GM21515 (cell line): Measurements from ENCODE around the gene CCDC32.
"Not testable (repeated sequence)": the region's sequence is repeated elsewhere in the genome, so short reads cannot be mapped to it uniquely, and the experiment has no call there.

Experiments used
- ATAC-seq: cut with Tn5 transposase; IDR thresholded peaks from one replicate; pipeline ENCODE4 v1.9.1; 2021; ENCODE audit not compliant: unreplicated experiment

Gene CCDC32

GRCh38 chr15:40564591-40565332, at the start of gene CCDC32:
TSS of gene CCDC32 (minus strand) at chr15:40565042. CDS start at chr15:40563015, 2,027 bp downstream.
- peak; percentile 94 for ATAC-seq

DNA sequence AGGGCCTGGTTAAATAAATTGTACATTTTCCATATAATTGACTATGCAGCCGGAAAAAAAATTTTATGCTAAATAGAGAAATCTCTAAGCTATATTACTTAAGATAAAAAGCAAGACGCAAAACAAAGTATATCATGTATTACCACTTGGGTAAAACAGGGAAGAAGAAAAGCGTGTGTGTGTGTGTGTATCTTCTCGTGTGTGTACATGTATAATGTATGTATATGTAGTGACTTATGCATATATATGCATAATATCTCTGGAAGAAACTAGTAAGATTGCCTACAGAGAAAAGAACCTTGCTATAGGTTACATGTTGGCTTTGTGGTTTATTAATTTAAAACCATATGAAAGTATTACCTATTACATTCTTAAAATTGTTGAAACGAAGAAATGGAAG, 48.2 kb upstream of the CCDC32 start:
- no peak for ATAC-seq

DNA sequence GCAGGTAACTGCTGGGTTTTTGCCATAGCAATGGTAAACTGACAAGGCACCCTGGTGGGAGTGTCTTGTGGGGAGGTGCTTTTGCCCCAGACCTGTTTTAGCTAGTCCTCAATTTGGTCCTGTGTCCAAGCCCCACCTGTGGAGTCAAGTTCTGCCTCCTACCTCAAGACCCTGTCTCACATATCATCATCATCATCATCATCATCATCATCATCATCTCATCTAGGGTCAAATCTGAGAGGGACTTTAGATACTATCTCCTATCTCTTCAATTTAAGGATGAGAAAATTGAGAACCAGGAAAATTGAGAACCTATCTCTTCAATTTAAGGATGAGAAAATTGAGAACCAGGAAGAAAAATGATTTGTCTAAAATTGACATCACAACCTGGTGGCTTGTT, 39.1 kb upstream of the CCDC32 start:
- ATAC-seq = no peak

GRCh38 chr15:40600956-40601355, 36.1 kb upstream of the CCDC32 start:
- no peak for ATAC-seq

GRCh38 chr15:40598672-40599071, 33.8 kb upstream of the CCDC32 start:
- no peak for ATAC-seq

- ATAC-seq = no peak
Observed at GRCh38 chr15:40598126-40598525, 33.3 kb upstream of the CCDC32 start.

GRCh38 chr15:40597024-40597423, 32.2 kb upstream of the CCDC32 start:
- no peak for ATAC-seq

DNA sequence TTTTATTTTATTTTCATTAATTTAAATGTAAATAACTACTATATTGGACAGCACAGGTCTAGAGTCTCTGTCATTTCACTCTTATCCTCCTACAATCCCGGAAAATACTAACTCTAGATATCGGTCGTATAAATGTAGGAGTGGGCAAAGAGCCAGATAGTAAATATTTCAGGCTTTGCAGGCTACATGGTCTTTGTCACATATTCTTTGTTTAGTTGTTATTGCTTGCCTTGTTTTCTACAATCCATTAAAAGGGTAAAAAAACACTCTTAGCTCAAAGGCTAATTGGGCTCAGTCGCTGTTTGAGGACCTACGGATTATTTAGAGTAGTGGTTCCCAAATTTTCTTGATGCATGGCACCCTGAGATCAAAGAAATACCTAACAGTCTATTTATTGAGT, 30.9 kb upstream of the CCDC32 start:
- no peak for ATAC-seq

DNA sequence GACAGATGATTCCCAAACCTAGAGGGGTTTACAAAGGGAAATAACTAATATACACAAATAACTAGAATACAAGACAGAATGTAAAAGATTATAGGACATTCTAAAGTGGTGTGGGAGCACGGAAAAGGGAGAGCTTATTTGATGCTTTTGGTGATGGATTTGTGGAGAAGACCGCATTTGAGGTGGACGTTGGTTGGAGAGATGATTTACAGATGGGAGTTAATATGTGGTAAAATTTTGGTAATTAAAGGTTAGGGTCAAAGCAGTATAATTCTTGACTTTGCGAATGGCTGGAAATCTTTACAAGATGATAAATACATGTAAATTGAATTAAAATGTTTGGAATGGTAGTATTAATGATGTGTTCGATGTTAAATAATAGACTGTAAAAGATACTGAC, 30.4 kb upstream of the CCDC32 start:
- no peak for ATAC-seq

GRCh38 chr15:40594429-40594836, 29.6 kb upstream of the CCDC32 start:
- peak; percentile 43 for ATAC-seq

GRCh38 chr15:40593588-40594428, 29.0 kb upstream of the CCDC32 start, which contains the start of gene KNL1:
TSS of gene KNL1 (plus strand) at chr15:40594249. CDS start at chr15:40602932, 8,683 bp downstream.
- ATAC-seq = peak; percentile 62

DNA sequence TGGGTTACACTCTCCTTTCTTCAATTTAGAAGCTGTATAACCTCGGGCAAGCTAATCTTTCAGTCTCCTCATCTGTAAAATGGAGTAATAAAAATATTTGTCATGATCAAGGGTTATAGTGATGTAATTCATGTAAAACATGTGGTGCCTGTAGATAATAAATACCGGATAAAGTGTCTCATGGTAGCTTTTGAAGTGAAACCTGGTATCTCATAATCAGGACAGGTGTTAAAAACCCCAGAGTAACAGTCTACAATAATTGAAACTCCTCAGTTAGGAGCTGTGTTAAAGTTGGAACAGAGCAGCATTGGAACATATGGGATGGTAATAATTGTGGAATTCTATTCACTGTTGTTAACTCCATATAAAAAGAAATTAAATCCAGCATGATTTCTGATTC, 28.3 kb upstream of the CCDC32 start:
- ATAC-seq = no peak

DNA sequence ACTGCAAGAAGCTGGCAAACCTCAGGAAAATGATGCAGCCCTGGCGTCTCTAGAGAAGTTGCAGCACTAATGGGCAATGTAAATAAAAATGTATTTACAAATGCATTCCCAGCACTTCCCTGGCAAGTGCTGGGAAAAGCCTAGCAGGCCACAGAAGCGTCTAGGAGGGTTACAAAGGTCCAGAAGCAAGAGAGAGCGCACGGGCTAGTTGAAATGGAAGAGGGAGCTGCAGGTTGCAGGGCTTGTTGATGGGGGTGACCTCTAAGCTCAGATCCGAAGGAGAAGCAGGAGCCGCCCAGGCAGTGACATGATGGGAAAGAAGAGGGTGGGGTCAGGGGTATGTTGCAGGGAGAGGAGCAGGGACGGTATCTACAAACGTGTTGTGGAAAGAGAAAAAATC, 26.5 kb upstream of the CCDC32 start:
- no peak for ATAC-seq

DNA sequence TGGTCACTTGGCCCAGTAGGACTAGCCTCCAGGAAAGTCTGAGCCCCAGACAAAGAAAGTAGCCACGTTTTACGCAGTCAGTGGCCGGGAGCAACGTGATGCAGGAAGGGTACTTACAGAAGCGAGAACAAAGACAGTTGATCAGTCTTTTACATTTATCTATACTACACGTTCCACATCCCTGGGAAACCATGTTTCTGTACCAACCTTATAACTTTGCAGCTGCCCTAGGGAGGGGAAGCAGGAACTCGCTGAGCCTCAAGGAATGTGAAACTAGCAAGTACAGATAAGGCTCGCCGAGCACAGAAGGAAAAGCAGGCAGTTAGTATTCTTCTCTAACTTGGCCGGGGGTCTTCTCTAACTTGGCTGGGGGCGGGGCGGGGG, 25.8 kb upstream of the CCDC32 start:
- ATAC-seq = no peak

DNA sequence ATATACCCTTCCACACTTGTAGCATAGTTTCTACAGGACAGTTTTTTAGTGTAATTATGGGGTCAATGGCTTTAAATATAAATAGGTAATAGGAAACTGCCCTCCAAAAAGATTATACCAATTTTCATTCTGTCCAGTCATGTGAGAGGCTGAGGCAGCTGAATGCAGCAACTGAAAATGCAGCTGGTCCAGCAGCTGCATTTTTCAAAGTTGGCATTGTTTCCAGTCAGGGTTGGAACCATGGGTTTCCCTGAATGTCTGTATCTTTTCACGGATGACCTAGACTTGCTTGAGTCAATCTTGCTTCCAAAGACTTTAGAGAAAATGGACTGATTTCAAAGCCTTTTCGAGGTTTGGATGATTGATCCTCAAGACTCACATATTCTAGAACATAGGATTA, 19.3 kb upstream of the CCDC32 start:
- ATAC-seq = no peak

- no peak for ATAC-seq
Observed at GRCh38 chr15:40582726-40583246, 17.9 kb upstream of the CCDC32 start.

DNA sequence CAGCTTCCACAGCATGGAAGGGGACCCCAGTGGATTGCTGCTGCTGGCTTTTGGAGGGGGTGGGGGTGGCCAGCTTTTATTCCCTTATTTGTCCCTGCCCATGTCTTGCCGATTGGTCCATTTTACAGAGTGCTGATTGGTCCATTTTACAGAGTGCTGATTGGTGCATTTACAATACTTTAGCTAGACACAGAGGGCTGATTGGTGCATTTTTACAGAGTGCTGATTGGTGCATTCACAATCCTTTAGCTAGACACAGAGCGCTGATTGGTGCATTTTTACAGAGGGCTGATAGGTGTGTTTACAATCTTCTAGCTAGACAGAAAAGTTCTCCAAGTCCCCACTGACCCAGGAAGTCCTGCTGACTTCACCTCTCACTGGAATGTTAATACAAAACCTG, 17.0 kb upstream of the CCDC32 start:
- ATAC-seq = not testable (repeated sequence)

GRCh38 chr15:40578892-40579291, 14.1 kb upstream of the CCDC32 start:
- no peak for ATAC-seq

DNA sequence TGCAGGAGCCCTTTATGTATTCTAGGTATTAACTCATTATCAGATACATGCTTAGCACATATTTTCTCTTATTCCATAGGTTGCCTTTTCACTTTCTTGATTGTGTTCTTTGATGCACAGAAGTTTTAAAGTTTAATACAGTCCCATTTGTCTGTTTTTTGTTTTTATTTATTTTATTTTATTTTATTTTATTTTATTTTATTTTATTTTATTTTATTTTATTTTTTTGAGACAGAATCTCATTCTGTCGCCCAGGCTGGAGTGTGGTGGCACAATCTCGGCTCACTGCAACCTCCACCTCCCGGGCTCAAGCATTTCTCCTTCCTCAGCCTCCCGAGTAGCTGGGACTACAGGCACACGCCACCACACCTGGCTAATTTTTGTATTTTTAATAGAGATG, 12.1 kb upstream of the CCDC32 start:
- ATAC-seq = not testable (repeated sequence)

- ATAC-seq = no peak
Observed at GRCh38 chr15:40575113-40575512, 10.3 kb upstream of the CCDC32 start.

DNA sequence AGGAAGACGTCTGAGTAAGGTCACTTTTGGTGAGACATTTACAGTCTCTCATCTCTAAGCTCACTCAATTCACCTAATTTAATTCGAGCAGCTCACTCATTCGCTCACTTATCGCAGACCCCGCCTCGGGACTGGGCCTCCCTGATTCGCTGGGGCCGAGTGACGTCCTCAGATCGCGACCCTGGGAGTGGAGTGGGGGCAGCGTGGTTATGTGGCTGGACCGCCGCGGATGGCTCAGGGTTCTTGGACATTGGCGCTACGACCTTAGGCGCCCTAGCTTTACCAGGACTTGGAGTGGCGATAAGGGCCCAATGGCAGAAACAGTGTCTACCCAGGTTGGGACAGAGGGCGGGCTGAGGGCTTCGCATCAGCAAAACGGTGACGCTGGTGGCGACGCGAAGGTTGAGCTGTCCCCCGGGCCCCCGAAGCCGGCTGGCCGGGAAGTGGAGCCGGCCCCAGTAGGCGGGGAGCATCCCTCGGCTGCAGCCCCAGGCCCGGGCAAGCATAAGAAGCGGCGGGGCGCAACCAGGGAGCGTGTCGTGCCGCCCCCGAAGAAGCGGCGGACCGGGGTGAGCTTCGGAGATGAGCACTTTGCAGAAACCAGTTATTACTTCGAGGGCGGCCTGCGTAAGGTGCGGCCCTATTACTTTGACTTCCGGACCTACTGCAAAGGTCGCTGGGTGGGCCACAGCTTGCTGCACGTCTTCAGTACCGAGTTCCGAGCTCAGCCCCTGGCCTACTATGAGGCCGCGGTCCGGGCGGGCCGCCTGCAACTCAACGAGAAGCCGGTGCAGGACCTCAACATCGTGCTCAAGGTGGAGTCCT, 4.5 kb upstream of the CCDC32 start, which contains the start of gene RPUSD2:
TSS of gene RPUSD2 (plus strand) at position 171 of the 825 bp plus-strand sequence. CDS start at position 210, 39 bp downstream.
- ATAC-seq = peak; percentile 49
